Right lobe of liver (tissue), 6 donors: Measurements from ENCODE around the gene ZNF598. TPM values are rescaled to one million over a fixed set of nuclear protein-coding genes. Genes with fewer than 3 reads are reported as not detected.

Experiments
- ATAC-seq, 4 donors: fragments of 200-7000 bp; cut with Tn5 transposase; one replicate each; pipeline ENCODE4 v1.9.1; 2020; ENCODE audit warnings: mild to moderate bottlenecking in 4 of 4, moderate library complexity in 4 of 4
- DNase-seq, 3 donors: peaks; one replicate each; pipeline ENCODE4 v3.0.0-alpha.2; 2020
- H3K27ac ChIP-seq, 3 donors: fragments of 200-600 bp; one replicate each; pipeline ENCODE4 v1.8.0; 2022
- H3K27me3 ChIP-seq, 2 donors: fragments of 200-600 bp; one replicate each; pipeline ENCODE4 v1.8.0; 2022
- H3K36me3 ChIP-seq, 4 donors: fragments of 200-600 bp; sonication (generic) in 1 of 4; one replicate each; pipeline versions ENCODE4 v1.5.1 to v1.8.0; 2017 to 2022; ENCODE audit warnings: control low read depth in 1 of 4
- H3K4me1 ChIP-seq, 4 donors: fragments of 200-600 bp; sonication (generic) in 1 of 4; one replicate each; pipeline versions ENCODE4 v1.5.1 to v1.8.0; 2017 to 2022; ENCODE audit warnings: control low read depth in 1 of 4
- H3K4me3 ChIP-seq, 3 donors: fragments of 200-600 bp; one replicate each; pipeline ENCODE4 v1.8.0; 2022
- H3K9me3 ChIP-seq, 4 donors: fragments of 200-600 bp; sonication (generic) in 1 of 4; one replicate each; pipeline versions ENCODE4 v1.5.1 to v1.8.0; 2017 to 2022; ENCODE audit warnings: control low read depth in 1 of 4
- POLR2A ChIP-seq: fragments of 450-650 bp; IDR thresholded peaks from one replicate; pipeline ENCODE4 v1.6.1; 2017; ENCODE audit warnings: antibody characterized with exemption, mild to moderate bottlenecking
- WGBS: methylation state at CpG from one replicate; pipeline ENCODE4 v1.1.6; 2018; ENCODE audit warnings: low coverage, low lambda C conversion rate; ENCODE audit not compliant: insufficient coverage; ENCODE audit errors: missing lambda C conversion rate; 5-methylcytosine and 5-hydroxymethylcytosine counted together
- intact Hi-C, 2 donors: fragments of 100-400 bp; cut with DNase I; formaldehyde crosslinking; loops; one replicate each; pipeline versions ENCODE4 v1.11.2 to v1.14.1; 2022
- total RNA-seq, 6 experiments: library from RNA; depleted of rRNA in 2 of 6; stranded (reverse); fragments of >200 nt in 2 of 6; fragmentation: NEBNext Ultra II Directional in 3 of 6; extraction: Animal tissue kit (Norgen Biotek cat#: 25700) in 3 of 6; gene quantifications; one replicate each; pipeline versions ENCODE4 v1.1.0 to v1.2.4, GENCODE V29; 2016 to 2023
- TF ChIP-seq, protein P1 (sequence below), 4 donors: fragments of 200-600 bp in 3 of 4; fragments of 450-650 bp in 1 of 4; IDR thresholded peaks; one replicate each; pipeline versions ENCODE4 v1.5.1 to v1.8.0; 2016 to 2022; ENCODE audit warnings: antibody characterized with exemption in 4 of 4, mild to moderate bottlenecking in 2 of 4
- donor health status: DM: no; HTN: yes; CAD: no.
- donor health status: DM: no; HTN: no; CAD: no.
- donor health status: DM: no; HTN: no; CAD: no.
- donor health status: DM: no; HTN: yes; CAD: no.
- donor health status: DM: no; HTN: yes; CAD: no.

ZNF598 gene
- total RNA-seq, 6 experiments from 2014 or later = 21.6 to 46.4 (median 25.0) TPM

DNA sequence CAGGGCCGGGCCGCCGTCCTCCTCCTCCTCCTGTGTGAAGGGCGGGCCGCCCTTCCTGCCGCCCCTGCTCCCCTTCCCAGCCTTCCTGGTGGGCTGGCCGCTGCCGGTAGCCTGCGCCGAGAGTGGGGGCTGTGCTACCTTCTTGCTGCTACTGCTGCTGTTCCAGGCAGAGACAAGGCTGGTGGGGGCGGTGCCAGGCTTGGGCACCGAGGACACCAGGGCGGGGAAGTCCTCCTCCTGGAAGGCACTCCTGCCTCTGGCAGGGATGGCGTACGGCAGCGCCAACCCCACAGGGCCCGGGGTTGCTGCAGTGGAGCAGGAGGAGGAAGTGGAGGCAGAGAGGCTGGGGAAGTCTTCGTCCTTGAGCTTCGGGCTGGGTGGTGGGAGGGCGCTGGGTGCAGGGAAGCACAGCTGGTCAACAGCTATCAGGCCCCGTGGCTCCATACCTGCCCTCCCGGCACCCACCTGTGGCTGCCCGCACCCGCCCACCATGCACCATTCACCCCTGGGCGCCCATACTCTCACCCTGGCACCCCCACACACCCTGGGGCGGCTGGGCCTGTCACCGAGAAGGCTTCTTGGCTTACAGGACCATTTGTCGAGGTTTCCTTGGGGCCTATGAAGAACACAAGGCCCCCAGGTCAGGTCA, 9.6 kb downstream of the ZNF598 start:
- WGBS = 97% methylated on average over 6 of the region's 28 CpGs
- Histone ChIP-seq H3K4me3 (no peak overlapping the region), H3K36me3 (peaks cover 8 to 58% (median 24%) of the 10 kb centered on the region in 4 donors), H3K27me3 (no peaks in the 10 kb centered on the region), H3K27ac (no peak overlapping the region), H3K9me3 (no peaks in the 10 kb centered on the region), H3K4me1 (peaks cover 0 to 12% (median 5%) of the 10 kb centered on the region in 4 donors)
- DNase-seq (peak in 1 of 3 donors; percentile 49), ATAC-seq (no peak)
- TF ChIP-seq, protein P1, sequence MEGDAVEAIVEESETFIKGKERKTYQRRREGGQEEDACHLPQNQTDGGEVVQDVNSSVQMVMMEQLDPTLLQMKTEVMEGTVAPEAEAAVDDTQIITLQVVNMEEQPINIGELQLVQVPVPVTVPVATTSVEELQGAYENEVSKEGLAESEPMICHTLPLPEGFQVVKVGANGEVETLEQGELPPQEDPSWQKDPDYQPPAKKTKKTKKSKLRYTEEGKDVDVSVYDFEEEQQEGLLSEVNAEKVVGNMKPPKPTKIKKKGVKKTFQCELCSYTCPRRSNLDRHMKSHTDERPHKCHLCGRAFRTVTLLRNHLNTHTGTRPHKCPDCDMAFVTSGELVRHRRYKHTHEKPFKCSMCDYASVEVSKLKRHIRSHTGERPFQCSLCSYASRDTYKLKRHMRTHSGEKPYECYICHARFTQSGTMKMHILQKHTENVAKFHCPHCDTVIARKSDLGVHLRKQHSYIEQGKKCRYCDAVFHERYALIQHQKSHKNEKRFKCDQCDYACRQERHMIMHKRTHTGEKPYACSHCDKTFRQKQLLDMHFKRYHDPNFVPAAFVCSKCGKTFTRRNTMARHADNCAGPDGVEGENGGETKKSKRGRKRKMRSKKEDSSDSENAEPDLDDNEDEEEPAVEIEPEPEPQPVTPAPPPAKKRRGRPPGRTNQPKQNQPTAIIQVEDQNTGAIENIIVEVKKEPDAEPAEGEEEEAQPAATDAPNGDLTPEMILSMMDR (IDR thresholded peaks at IDR 0.05) = no peak
- intact Hi-C loops = no loop called here

DNA sequence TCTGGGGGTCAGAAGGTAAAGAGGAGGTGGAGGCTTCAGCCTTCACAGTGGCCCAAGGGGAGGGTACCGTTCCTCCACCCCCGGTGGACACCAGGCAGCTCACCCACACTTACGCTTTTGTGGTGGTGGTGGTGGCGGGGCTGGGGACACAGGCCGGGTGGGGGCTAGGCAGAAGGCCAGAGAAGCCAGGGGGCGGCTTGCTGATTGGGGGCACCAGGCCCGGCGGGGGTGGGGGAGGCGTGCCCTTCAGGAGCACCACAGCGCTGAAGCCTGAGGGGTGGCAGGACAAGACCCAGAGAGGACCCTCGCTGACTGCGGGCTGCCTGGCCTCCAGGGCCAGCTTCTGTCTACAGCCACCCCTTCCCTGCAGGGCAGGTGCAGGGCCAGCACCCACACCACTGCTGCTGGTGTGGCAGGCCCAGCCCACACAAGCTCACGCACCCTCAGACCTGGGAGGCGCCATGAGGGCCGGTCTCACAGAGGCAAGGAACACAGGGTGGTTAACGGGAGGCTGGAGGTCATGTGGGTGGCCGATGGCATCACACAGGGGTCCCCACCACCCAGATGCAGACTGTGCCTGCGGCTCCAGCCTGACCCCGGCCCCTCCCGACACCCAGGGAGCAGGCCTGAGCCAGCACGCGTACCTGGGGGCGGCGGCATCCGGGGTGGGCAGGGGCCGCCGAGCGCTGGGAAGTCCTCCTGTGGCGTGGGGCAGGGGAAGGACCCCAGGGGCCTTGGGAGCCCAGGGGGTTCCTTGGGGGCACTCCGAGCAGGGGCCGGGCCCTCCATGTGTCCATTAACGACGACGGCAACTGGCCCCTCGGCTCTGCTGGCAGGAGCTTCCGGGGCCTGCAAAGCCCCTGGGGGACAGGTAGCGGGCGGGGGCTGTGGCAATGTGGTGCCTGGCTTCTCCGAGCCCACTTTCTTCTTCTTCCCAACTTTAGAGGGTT, 10.5 kb downstream of the ZNF598 start:
- no peaks in the 10 kb centered on the region for H3K9me3 ChIP-seq
- WGBS = 80% methylated on average over 1 of the region's 39 CpGs
- H3K4me3 ChIP-seq = no peak overlapping the region
- ATAC-seq = no peak
- TF ChIP-seq POLR2A = no peak
- TF ChIP-seq, protein P1 (IDR thresholded peaks at IDR 0.05) = no peak
- no peaks in the 10 kb centered on the region for H3K27me3 ChIP-seq
- peaks cover 8 to 58% (median 24%) of the 10 kb centered on the region in 4 donors for H3K36me3 ChIP-seq
- DNase-seq = peak in 1 of 3 donors; percentile 49
- intact Hi-C loops = no loop called here
- peaks cover 0 to 8% (median 1%) of the 10 kb centered on the region in 4 donors for H3K4me1 ChIP-seq
- H3K27ac ChIP-seq = no peak overlapping the region

DNA sequence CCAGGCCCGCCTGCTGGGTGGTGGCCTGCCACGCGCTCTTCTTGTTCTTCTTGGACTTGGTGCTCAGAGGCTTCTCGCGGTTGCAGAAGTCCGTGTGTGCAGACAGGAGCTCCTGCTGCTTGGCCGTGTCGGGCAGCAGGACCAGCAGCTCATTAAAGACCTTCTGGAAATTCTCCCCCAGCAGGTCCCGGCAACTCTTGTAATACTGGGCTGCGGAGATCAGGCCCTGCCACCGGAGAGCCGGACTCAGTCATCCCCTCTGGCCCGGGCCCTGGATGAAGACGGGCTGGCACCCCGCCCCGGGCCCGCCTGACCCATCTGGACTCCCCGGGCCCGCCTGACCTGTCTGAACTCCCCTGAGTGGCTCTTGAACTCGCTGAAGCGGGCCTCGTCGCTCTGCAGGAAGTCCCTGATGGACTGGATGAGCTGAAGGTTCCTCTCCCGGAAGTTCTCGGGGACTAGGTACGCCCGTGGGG, 11.2 kb downstream of the ZNF598 start:
- H3K9me3 ChIP-seq = no peaks in the 10 kb centered on the region
- TF ChIP-seq, protein P1 (IDR thresholded peaks at IDR 0.05) = no peak
- no peak for TF ChIP-seq POLR2A
- no peak overlapping the region for H3K4me3 ChIP-seq
- DNase-seq (no peak), ATAC-seq (no peak)
- H3K4me1 ChIP-seq = peaks cover 0 to 8% (median 0%) of the 10 kb centered on the region in 4 donors
- H3K27me3 ChIP-seq = no peaks in the 10 kb centered on the region
- no CpG with 5 or more reads among the region's 27 CpGs for WGBS
- H3K27ac ChIP-seq = no peak overlapping the region
- intact Hi-C loops = no loop called here
- H3K36me3 ChIP-seq = peaks cover 8 to 56% (median 24%) of the 10 kb centered on the region in 4 donors

DNA sequence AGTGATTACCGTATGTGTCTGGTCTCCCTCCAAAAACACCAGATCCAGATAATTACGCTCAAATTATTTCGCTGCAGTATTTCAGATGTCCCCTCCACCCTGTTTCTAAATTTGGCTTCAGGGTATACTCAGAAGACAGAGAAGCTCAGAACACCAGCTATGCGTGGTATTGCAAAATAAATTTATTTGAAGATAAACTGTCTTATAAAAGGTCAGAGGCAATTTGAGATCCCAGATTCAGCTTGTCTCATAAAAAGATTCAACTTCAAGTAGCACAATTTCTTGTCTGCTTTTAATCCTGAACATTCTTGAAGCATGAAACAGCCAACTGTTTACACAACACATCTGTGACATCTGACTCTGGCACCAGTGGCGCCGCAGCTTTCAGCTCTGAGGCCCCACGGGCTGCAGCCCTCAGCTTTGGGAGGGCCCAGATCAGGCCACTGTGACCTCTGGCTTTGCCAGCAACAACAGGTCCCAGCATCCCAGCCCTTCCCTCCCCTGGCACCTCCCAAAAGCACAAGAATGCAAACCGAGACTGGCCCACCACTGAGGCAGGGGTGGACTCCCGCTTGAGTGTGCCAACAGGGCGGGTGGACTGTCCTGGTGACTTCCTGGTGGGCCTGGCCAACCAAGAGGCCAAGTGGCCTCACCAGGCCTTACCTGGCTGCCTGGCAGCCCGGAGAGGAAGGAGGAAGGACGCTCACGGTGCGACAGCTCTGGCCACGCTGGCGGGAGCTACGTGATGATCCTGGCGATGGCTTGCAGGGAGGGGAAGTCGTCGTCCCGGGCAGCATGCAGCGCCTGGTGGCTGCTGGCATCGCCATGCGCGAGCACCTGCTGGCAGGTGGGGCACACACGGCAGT, 11.9 kb downstream of the ZNF598 start:
- Histone ChIP-seq H3K9me3 (no peaks in the 10 kb centered on the region), H3K4me1 (peaks cover 0 to 8% (median 0%) of the 10 kb centered on the region in 4 donors), H3K4me3 (no peak overlapping the region), H3K36me3 (peaks cover 8 to 50% (median 21%) of the 10 kb centered on the region in 4 donors), H3K27ac (no peak overlapping the region), H3K27me3 (no peaks in the 10 kb centered on the region)
- intact Hi-C loops = no loop called here
- DNase-seq = no peak
- 78% methylated on average over 6 of the region's 26 CpGs for WGBS
- ATAC-seq = no peak
- no peak for TF ChIP-seq POLR2A
- TF ChIP-seq, protein P1 (IDR thresholded peaks at IDR 0.05) = no peak
